ENCODE data around the gene PDLIM7.

Gene PDLIM7

DNA sequence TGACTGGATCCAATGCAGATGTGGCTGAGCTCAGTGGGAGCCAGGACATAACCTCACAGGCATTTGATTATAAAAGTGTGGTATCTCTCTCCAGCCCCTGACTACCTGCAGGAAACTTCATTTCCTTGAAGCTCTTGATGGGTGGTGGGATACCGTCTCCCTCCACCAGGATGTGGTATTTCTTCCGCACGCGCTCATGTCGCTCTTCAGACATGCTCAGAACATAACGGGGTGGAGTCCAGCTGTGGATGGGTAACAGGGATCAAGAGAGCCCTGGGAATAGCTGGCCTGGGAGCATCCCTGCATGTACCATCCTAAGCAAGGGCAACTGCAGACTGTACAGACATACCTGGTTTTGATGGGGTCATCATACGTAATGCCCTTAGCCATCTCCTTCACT is 18.2 kb upstream of the PDLIM7 start:
- TF ChIP-seq, protein P1, sequence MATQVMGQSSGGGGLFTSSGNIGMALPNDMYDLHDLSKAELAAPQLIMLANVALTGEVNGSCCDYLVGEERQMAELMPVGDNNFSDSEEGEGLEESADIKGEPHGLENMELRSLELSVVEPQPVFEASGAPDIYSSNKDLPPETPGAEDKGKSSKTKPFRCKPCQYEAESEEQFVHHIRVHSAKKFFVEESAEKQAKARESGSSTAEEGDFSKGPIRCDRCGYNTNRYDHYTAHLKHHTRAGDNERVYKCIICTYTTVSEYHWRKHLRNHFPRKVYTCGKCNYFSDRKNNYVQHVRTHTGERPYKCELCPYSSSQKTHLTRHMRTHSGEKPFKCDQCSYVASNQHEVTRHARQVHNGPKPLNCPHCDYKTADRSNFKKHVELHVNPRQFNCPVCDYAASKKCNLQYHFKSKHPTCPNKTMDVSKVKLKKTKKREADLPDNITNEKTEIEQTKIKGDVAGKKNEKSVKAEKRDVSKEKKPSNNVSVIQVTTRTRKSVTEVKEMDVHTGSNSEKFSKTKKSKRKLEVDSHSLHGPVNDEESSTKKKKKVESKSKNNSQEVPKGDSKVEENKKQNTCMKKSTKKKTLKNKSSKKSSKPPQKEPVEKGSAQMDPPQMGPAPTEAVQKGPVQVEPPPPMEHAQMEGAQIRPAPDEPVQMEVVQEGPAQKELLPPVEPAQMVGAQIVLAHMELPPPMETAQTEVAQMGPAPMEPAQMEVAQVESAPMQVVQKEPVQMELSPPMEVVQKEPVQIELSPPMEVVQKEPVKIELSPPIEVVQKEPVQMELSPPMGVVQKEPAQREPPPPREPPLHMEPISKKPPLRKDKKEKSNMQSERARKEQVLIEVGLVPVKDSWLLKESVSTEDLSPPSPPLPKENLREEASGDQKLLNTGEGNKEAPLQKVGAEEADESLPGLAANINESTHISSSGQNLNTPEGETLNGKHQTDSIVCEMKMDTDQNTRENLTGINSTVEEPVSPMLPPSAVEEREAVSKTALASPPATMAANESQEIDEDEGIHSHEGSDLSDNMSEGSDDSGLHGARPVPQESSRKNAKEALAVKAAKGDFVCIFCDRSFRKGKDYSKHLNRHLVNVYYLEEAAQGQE (IDR thresholded peaks at IDR 0.05; ENCODE audit: low read depth), result no peak

DNA sequence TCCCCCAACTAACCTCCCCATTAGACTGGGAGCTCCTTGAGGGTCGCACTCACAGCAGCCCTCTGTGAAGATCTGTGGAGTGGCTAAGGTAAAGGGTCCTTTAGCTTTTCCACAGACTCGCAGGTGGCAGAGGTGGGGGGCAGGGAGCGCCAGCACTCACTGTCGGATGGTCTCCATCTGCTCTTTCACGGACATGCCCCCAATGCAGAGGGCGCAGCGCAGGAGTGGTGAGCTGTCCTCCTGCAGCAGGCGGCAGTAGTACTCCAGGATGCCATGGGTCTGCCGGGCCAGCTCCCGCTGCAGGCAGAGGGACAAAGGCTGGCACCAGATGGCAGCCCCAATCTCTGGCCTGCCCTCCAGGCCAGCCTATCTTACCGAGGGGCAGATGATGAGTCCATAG is 17.1 kb upstream of the PDLIM7 start:
- TF ChIP-seq CREB1 (IDR thresholded peaks at IDR 0.05; ENCODE audit: low read depth) (no peak), TEAD4 (IDR thresholded peaks at IDR 0.05) (no peak), RAD21 (IDR thresholded peaks at IDR 0.05; ENCODE audit: low read depth) (no peak), ZBTB7A (IDR thresholded peaks at IDR 0.05; ENCODE audit: low read depth) (no peak), TAF1 (IDR thresholded peaks at IDR 0.05; ENCODE audit: low read depth) (no peak), CEBPB (IDR thresholded peaks at IDR 0.05) (no peak), EGR1 (IDR thresholded peaks at IDR 0.05) (no peak), FOXM1 (IDR thresholded peaks at IDR 0.05; ENCODE audit: borderline replicate concordance, low read depth) (no peak), YY1 (IDR thresholded peaks at IDR 0.05; ENCODE audit: low read depth) (no peak), EP300 (IDR thresholded peaks at IDR 0.05; ENCODE audit: borderline replicate concordance) (no peak), NFIC (IDR thresholded peaks at IDR 0.05) (no peak), TCF12 (IDR thresholded peaks at IDR 0.05; ENCODE audit: low read depth) (no peak)
- TF ChIP-seq, protein P2, sequence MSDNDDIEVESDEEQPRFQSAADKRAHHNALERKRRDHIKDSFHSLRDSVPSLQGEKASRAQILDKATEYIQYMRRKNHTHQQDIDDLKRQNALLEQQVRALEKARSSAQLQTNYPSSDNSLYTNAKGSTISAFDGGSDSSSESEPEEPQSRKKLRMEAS (IDR thresholded peaks at IDR 0.05), result no peak
- TF ChIP-seq, protein P3, sequence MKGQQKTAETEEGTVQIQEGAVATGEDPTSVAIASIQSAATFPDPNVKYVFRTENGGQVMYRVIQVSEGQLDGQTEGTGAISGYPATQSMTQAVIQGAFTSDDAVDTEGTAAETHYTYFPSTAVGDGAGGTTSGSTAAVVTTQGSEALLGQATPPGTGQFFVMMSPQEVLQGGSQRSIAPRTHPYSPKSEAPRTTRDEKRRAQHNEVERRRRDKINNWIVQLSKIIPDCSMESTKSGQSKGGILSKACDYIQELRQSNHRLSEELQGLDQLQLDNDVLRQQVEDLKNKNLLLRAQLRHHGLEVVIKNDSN (IDR thresholded peaks at IDR 0.05), result no peak
- TF ChIP-seq, protein P1 (IDR thresholded peaks at IDR 0.05; ENCODE audit: low read depth), result no peak

DNA sequence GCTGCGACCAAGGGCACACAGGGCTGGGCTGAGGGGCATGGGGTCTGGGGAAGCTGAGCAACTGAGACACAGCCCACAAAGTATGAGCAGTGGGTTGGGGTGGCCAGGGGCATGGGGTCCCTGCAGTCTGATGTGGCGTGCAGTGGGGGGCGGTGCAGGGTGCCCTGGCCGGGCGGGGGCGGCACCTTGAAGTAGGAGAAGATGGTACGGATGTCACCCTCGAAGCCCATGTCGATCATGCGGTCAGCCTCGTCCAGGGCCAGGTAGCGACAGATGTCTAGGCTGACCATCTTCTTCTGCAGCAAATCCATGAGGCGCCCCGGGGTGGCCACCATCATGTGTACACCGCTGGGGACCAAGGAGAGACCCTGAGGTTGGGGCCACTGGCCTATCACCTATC is 16.1 kb upstream of the PDLIM7 start:
- TF ChIP-seq, protein P3 (IDR thresholded peaks at IDR 0.05), result no peak

DNA sequence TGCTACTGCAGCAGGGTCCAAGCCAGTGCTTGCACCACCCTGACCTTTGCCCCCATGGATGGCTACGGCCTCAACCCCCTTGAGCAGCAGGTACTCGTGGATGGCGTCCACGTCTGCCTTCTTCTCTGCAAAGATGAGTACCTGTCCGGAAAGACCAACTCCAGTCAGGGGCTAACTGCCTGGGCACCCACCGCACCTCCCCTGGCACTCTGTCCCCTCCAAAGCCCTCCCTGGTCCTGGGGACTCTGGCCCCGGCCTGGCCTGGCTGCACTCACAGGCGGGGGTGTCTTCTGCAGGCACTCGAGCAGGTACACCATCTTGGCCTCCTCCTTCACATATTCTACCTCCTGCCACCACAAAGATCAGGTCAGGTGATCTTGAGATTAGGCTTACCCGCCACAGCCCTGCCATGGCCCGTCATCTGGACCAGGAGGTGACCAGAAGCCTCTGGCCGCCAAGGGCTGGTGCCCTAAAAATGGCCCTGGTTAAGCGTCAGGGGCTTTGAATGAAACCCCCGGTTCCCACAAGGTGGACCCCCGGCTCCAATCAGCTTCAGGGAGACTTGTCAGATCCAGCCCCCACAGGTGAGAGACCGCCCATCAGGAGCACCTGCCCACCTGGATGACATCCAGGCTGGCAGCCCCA is 15.5 kb upstream of the PDLIM7 start:
- TF ChIP-seq TAF1 (IDR thresholded peaks at IDR 0.05; ENCODE audit: low read depth) (no peak), TCF12 (IDR thresholded peaks at IDR 0.05; ENCODE audit: low read depth) (no peak), NFIC (IDR thresholded peaks at IDR 0.05) (no peak), EGR1 (IDR thresholded peaks at IDR 0.05) (no peak), CREB1 (IDR thresholded peaks at IDR 0.05; ENCODE audit: low read depth) (no peak)
- TF ChIP-seq, protein P1 (IDR thresholded peaks at IDR 0.05; ENCODE audit: low read depth), result no peak

DNA sequence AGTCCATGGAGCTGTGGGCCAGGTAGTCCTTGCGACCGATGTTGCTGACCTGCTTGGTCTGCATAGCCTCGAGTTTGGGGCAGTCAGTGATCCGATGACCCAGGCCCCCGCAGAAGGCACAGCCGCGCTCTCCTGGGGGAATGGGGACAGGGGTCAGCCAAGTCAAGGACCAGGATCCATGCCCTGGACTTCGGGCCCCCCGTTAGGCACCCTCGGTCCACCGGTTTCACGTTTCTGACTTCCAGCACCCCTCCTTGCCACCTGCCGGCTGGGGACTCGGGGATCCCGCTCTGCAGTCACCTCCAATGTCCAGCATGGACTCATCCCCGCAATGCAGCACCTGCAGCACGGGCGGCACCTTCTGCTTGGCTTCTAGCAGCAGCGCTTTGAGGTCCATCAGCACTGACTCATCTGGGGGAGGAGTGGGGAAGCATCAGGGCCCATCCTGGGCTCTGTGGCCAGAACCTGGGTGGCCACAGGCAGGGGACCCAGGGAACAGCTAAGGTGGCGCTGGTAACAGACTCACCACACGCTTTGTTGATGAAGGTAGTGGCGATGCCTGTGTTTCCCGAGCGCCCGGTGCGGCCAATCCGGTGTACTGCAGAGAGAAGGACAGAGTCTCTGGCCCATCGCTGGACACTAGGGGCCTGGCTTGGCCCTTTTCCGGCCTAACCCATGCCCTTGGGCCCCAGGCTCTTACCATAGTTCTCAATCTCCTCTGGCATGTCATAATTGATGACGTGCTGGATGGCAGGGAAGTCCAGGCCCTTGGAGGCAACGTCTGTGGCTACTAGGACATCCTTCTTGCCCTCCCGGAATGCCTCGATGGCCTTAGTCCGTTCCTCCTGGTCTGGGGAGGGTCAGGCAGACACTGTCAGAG is 14.6 kb upstream of the PDLIM7 start:
- no peak for TF ChIP-seq TEAD4 (IDR thresholded peaks at IDR 0.05)
- no peak for TF ChIP-seq NFIC (IDR thresholded peaks at IDR 0.05)
- no peak for TF ChIP-seq EGR1 (IDR thresholded peaks at IDR 0.05)
- TF ChIP-seq CREB1 (IDR thresholded peaks at IDR 0.05; ENCODE audit: low read depth), result no peak
- TF ChIP-seq CEBPB (IDR thresholded peaks at IDR 0.05), result no peak
- TF ChIP-seq RAD21 (IDR thresholded peaks at IDR 0.05; ENCODE audit: low read depth), result no peak
- no peak for TF ChIP-seq TAF1 (IDR thresholded peaks at IDR 0.05; ENCODE audit: low read depth)
- TF ChIP-seq FOXM1 (IDR thresholded peaks at IDR 0.05; ENCODE audit: borderline replicate concordance, low read depth), result no peak
- no peak for TF ChIP-seq EP300 (IDR thresholded peaks at IDR 0.05; ENCODE audit: borderline replicate concordance)
- TF ChIP-seq TCF12 (IDR thresholded peaks at IDR 0.05; ENCODE audit: low read depth), result no peak
- TF ChIP-seq, protein P2 (IDR thresholded peaks at IDR 0.05), result no peak
- TF ChIP-seq, protein P3 (IDR thresholded peaks at IDR 0.05), result no peak
